GM12865 (cell line): Measurements from ENCODE around the gene TDRD10.
A peak's percentile ranks its signal among the peaks of the same experiment; 100 is the strongest.
"Not testable (repeated sequence)": the region's sequence is repeated elsewhere in the genome, so short reads cannot be mapped to it uniquely, and the experiment has no call there.

ENCODE experiments used
- DNase-seq: peaks from one replicate; pipeline ENCODE4 v3.0.0; 2010; ENCODE audit warnings: low read depth
- H3K4me3 ChIP-seq: 2 replicates; pipeline ENCODE4 v1.5.1; 2011; ENCODE audit warnings: mild to moderate bottlenecking, low read depth, low read length, control low read depth
- CTCF ChIP-seq: IDR thresholded peaks from 2 replicates; pipeline ENCODE4 v1.5.1; 2011; ENCODE audit warnings: low read length, control low read depth, low read depth, inconsistent platforms; ENCODE audit not compliant: insufficient read depth; ENCODE audit errors: missing control alignments

TDRD10 gene

GRCh38 chr1:154479764-154480421 is 22.1 kb upstream of the TDRD10 start:
- peak; percentile 76 for DNase-seq
- TF ChIP-seq CTCF = peak; percentile 87
- H3K4me3 ChIP-seq = no peak overlapping the region

- TF ChIP-seq CTCF = no peak
- no peak for DNase-seq
- H3K4me3 ChIP-seq = no peak overlapping the region
Observed at GRCh38 chr1:154481053-154481452, 21.0 kb upstream of the TDRD10 start.

- no peak overlapping the region for H3K4me3 ChIP-seq
- TF ChIP-seq CTCF = no peak
- no peak for DNase-seq
Observed at GRCh38 chr1:154483941-154484803, 17.8 kb upstream of the TDRD10 start.

GRCh38 chr1:154485106-154485505 is 16.9 kb upstream of the TDRD10 start:
- H3K4me3 ChIP-seq = no peak overlapping the region
- no peak for TF ChIP-seq CTCF
- DNase-seq = no peak

- TF ChIP-seq CTCF = no peak
- H3K4me3 ChIP-seq = no peak overlapping the region
- DNase-seq = no peak
Observed at GRCh38 chr1:154485910-154486496, 16.0 kb upstream of the TDRD10 start.

GRCh38 chr1:154486756-154487155 is 15.3 kb upstream of the TDRD10 start:
- not testable (repeated sequence) for H3K4me3 ChIP-seq, DNase-seq

- no peak for DNase-seq
Observed at GRCh38 chr1:154488922-154489321, 13.1 kb upstream of the TDRD10 start.

More at GRCh38 chr1:154488922-154489321, 13.1 kb upstream of the TDRD10 start:
- H3K4me3 ChIP-seq = no peak overlapping the region
- TF ChIP-seq CTCF = no peak
